CD4-positive, alpha-beta T cell treated with Interferon alpha-2 for 1 hour (primary cell): ENCODE measurements around the gene ADCY7.

Source experiments
- DNase-seq, 2 donors: peaks; one replicate each; pipeline ENCODE4 v3.0.0-alpha.2; 2020 to 2022

ADCY7 gene

DNA sequence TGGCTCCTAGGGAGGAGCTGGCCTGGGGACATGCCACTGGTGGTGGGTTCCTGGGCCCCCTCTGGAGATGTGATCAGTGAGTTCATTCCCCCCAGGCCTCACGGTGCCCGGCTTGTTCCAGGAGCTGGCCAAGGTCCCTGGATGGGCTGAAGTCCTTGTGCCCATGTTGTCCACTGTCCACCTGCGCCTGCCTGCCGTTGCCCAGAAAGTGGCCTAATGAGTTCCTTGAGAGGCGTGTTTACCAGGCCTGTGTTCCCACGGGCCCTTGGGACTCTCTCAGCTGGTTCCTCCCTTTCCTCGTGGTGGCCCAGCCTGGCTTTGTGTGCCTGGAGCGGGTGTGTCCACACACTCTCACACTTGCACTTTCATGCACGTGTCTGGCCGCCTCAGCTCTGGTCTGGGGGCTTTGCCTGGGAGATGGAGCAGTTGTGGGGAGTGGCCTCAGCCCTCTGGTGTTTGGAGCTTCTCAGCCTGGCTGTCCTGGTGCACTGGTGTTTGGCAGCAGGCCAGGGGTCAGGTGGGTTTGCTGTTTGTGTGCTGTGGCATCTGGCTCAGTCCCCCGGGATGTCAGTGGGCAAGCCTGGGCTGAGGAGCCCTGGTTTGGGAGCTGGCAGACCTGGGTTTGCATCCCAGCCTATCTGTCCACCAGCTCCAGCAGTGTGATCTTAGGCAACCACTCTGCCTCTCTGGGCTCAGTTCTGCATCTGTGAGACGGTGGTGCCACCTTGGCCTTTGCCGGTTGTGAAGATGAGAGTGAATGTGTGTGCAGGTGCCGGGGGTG is 18.0 kb downstream of the ADCY7 start:
- DNase-seq: no peak

- no peak for DNase-seq
These were observed 19.2 kb downstream of the ADCY7 start for GRCh38 chr16:50285406-50286003.

- no peak for DNase-seq
These were observed 20.3 kb downstream of the ADCY7 start for GRCh38 chr16:50286681-50287080.

- no peak for DNase-seq
These were observed 21.7 kb downstream of the ADCY7 start for GRCh38 chr16:50288026-50288425.

GRCh38 chr16:50288920-50289319 is 22.6 kb downstream of the ADCY7 start:
- DNase-seq: no peak

DNA sequence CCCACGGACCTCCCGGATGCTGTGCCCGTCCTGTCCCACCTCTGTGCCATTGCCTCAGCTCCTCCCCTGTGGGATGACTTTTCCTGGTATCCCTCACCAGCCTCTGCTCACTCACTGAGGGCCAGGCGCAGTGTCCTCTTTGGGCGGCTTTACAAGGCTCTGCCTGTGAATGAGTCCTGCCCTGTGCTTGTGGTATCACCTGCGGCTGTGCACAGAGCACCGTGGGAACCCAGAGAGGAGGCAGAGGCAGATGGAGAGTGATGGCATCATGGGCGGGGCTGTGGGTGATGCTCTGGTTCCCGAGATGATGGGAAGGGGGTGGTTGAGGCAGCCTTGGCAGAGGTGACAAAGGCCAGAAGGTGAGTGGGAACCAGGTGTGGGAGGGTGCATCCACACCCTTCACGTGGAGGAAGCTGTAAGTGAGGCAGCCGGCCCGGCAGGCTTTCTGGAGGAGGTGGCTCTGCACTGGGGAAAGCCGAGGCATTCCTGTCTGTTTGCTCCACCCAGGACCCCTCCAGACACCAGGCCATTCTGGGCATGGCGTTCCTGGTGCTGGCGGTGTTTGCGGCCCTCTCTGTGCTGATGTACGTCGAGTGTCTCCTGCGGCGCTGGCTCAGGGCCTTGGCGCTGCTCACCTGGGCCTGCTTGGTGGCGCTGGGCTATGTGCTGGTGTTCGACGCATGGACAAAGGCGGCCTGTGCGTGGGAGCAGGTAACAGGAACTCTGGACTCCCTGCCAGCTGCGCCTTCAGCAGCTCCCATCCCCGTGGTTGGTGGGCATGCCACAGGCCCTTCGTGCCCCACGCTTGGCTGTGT is 23.8 kb downstream of the ADCY7 start:
- DNase-seq: no peak

GRCh38 chr16:50290856-50291255 is 24.5 kb downstream of the ADCY7 start:
- DNase-seq: no peak

- DNase-seq: no peak
These were observed 25.6 kb downstream of the ADCY7 start for GRCh38 chr16:50291719-50292565.

GRCh38 chr16:50292566-50292948 is 26.2 kb downstream of the ADCY7 start:
- no peak for DNase-seq

DNA sequence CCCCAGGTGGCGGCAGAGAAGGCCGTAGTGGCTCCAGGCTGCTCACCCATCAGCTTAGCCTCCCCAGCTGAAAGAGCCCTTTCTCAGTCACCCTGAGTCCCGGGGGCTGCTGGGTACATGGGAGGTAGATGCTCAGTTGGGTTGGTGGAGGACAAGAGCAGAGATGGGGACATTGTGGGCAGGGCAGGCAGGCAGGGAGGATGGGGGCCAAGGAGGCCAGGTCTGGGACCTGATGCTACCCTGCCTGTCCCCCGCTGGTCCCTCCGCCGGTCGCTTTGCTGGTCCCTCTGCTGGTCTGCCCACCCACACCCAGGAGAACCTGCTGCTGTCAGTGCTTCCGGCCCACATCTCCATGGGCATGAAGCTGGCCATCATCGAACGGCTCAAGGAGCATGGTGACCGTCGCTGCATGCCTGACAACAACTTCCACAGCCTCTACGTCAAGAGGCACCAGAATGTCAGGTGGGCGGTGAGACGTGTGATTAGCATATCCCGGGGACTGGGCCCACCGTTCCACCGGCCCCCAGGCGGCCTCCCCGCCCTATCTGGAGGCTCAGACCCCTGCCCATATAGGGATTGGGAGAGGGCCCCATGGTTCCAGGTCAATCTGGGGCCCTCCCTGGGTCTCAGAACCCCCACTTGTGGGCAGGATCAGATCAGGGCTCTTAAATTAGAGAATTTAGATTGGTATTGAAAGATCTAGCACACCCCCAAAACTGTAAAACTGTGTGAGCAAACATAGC is 26.9 kb downstream of the ADCY7 start:
- DNase-seq: no peak

GRCh38 chr16:50293994-50294855 is 27.9 kb downstream of the ADCY7 start:
- DNase-seq: no peak

DNA sequence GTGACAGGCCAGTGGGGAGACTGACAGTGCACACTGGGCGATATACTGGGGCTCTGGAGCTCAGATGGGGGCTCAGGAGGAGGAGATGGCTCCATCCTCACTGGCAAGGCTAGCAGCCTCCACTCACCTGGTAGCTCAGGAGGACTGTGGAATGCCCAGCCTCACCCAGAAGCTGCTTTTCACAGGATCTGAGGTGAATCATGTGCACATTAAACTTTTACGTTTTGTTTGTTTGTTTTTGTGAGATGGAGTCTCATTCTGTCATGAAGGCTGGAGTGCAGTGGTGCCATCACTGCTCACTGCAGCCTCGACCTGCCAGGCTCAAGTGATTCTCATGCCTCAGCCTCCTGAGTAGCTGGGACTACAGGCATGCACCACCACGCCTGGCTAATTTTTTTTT is 28.6 kb downstream of the ADCY7 start:
- DNase-seq: no peak

GRCh38 chr16:50295541-50296132 is 29.3 kb downstream of the ADCY7 start:
- no peak for DNase-seq

DNA sequence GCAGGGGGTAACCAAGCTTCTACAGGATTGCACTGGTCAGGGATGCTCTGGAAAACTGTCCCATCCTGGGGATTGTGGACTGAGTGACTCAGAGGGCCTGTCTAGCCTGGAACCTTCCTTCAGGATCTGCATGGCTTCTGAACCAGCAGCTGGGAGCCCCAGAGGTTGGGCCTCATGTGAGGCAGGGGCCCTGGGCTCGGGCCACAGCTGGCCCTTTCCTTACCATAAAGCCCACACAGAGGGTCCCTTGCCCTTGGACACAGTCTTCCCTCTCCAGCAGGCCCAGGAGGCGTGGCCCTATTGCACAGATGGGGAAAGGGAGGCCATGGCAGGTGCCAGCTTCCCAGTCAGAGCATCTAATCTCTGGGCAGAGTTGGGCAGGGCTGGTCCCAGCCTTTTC is 30.5 kb downstream of the ADCY7 start:
- DNase-seq: no peak

- DNase-seq: no peak
These were observed 31.1 kb downstream of the ADCY7 start for GRCh38 chr16:50297301-50298074.

GRCh38 chr16:50298075-50298460 is 31.7 kb downstream of the ADCY7 start:
- DNase-seq: no peak

DNA sequence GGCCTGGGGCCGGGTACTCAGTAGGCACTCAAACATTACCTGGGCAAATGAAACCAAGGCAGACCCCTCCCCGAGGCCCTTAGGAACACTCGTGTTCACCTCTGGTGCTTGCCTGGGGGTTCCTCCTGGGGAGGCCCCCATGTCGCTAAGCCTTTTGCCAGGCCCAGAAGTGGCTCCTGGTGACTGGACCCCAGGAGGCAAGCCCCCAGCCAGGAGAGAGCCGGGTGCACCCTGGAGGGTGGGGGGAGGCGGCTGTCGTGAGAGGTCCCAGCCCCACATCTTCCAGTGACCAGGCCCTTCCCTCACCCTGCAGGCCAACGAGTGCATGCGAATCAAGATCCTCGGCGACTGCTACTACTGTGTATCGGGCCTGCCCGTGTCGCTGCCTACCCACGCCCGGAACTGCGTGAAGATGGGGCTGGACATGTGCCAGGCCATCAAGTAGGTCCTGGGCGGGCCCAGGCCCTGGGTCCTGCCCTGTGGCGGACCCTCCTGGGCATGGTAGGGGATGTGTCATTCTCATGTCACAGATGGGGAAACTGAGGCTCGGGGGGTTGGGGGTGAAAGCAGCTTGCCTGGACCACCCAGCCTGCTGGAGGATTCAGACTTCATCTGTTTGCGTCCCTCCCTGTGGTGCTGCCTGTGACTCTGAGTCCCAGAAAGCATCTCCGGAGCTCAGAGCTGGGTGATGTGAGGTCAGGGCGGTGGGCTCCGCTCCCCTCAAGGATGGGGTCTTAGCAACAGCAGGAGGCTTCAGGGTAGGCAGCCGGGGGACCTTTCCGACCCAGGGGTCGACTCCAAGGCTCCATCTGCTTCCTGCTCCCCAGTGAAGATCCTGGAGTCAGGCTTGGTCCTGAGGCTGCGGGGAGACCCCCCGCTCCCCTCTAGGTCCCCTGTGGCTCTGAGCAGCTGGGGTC is 32.5 kb downstream of the ADCY7 start:
- no peak for DNase-seq

- no peak for DNase-seq
These were observed 33.3 kb downstream of the ADCY7 start for GRCh38 chr16:50299508-50300105.
